ES-I3 (cell line): ENCODE results near the gene GXYLT2.

Experiments
- H3K36me3 ChIP-seq: 2 replicates; pipeline ENCODE4 v1.6.1; 2013; ENCODE audit warnings: mild to moderate bottlenecking, low read length, control low read depth, moderate library complexity; ENCODE audit not compliant: insufficient read depth
- H3K4me1 ChIP-seq: 2 replicates; pipeline ENCODE4 v1.6.1; 2013; ENCODE audit warnings: mild to moderate bottlenecking, control low read depth, low read length; ENCODE audit not compliant: insufficient read depth
- H3K9ac ChIP-seq: 2 replicates; pipeline ENCODE4 v1.6.1; 2013; ENCODE audit warnings: low read depth, mild to moderate bottlenecking, low read length, moderate library complexity
- H3K9me3 ChIP-seq: 2 replicates; pipeline ENCODE4 v1.6.1; 2013; ENCODE audit warnings: mild to moderate bottlenecking, low read length, moderate library complexity; ENCODE audit not compliant: control insufficient read depth, insufficient read depth

GXYLT2 gene

DNA sequence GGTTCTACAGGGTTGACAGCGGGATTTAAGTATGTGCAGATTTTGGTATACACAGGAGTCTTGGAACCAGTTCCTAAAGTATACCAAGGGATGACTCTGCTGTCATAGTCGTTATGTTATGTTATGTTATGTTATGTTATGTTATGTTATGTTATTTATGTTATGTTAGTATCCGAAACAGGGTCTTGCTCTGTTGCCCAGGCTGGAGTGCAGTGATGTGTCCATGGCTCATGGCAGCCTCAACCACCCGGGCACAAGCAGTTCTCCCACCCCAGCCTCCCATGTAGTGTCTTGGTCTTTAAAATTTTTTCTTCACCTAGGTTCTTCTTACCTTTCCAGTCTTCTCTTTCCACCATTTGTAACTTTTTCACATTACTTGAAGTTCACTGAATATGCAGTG, 130.5 kb downstream of the GXYLT2 start:
- no peaks in the 10 kb centered on the region for H3K36me3 ChIP-seq
- H3K4me1 ChIP-seq, result peaks cover 5% of the 10 kb centered on the region
- no peaks in the 10 kb centered on the region for H3K9me3 ChIP-seq
- no peak overlapping the region for H3K9ac ChIP-seq

GRCh38 chr3:73018790-73019441, 131.1 kb downstream of the GXYLT2 start:
- Histone ChIP-seq H3K9ac (no peak overlapping the region), H3K9me3 (no peaks in the 10 kb centered on the region), H3K4me1 (peaks cover 5% of the 10 kb centered on the region), H3K36me3 (no peaks in the 10 kb centered on the region)

DNA sequence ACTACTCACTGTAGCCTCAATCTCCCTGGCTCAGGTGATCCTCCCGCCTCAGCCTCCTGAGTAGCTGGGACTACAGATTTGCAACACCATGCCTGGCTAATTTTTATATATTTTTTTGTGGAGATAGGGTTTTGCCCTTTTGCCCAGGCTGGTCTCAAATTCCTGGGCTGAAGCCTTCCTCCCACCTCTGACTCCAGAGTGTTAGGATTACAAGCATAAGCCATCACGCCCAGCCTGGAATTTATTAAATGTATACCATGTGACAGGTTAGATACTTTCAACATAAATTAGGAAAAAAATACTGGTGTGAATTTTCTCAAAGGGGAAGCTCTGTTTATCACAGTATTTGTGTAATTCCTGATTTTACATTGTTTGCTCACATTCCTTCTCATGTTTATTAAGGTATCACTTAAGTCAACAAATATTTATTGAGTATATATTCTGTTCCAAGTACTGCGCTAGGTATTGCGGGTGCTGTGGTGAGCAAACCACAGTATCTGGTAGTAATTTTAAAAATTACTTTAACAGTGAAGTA, 133.5 kb downstream of the GXYLT2 start:
- H3K36me3 ChIP-seq, result no peaks in the 10 kb centered on the region
- no peaks in the 10 kb centered on the region for H3K9me3 ChIP-seq
- no peak overlapping the region for H3K9ac ChIP-seq
- H3K4me1 ChIP-seq, result peaks cover 10% of the 10 kb centered on the region

DNA sequence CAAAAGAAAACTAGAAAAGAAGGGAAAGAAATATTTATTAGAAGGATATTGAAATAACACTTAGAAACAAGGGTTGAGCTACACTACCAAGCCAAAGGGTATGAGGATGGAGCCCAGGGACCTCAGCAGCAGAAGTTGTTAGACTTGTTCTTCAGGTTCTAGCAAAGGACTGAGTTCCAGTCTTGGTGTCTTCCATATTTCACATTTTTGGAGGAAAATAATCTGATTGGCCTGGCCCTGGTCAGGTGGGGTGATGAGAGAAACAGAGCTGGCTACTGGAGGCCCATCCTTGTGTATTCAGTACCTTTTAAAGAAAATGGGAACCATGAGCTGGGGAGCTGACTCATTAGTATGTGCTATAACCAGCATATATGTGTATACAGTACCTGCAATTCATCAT, 137.0 kb downstream of the GXYLT2 start:
- H3K36me3 ChIP-seq, result no peaks in the 10 kb centered on the region
- H3K9me3 ChIP-seq, result no peaks in the 10 kb centered on the region
- no peak overlapping the region for H3K9ac ChIP-seq
- peaks cover 14% of the 10 kb centered on the region for H3K4me1 ChIP-seq

- Histone ChIP-seq H3K4me1 (peaks cover 14% of the 10 kb centered on the region), H3K9me3 (no peaks in the 10 kb centered on the region), H3K36me3 (no peaks in the 10 kb centered on the region), H3K9ac (no peak overlapping the region)
Observed at GRCh38 chr3:73026111-73026759, 138.4 kb downstream of the GXYLT2 start.
